HFF-Myc (cell line): ENCODE measurements around the gene SPECC1.
"Not testable (repeated sequence)": the region's sequence is repeated elsewhere in the genome, so short reads cannot be mapped to it uniquely, and the experiment has no call there.

Source experiments
- DNase-seq: peaks from one replicate; pipeline ENCODE4 v3.0.0-alpha.2; 2011; ENCODE audit warnings: low read depth; ENCODE audit errors: extremely low read depth
- H3K4me3 ChIP-seq: replicated peaks from 2 replicates; pipeline ENCODE4 v1.5.1; 2011; ENCODE audit warnings: low read depth, mild to moderate bottlenecking, control low read depth, low read length
- TF ChIP-seq, protein P1 (sequence below): IDR thresholded peaks from 2 replicates; pipeline ENCODE4 v1.5.1; 2012; ENCODE audit warnings: mild to moderate bottlenecking, low read depth, low read length, control low read depth; ENCODE audit errors: missing control alignments

The SPECC1 gene

DNA sequence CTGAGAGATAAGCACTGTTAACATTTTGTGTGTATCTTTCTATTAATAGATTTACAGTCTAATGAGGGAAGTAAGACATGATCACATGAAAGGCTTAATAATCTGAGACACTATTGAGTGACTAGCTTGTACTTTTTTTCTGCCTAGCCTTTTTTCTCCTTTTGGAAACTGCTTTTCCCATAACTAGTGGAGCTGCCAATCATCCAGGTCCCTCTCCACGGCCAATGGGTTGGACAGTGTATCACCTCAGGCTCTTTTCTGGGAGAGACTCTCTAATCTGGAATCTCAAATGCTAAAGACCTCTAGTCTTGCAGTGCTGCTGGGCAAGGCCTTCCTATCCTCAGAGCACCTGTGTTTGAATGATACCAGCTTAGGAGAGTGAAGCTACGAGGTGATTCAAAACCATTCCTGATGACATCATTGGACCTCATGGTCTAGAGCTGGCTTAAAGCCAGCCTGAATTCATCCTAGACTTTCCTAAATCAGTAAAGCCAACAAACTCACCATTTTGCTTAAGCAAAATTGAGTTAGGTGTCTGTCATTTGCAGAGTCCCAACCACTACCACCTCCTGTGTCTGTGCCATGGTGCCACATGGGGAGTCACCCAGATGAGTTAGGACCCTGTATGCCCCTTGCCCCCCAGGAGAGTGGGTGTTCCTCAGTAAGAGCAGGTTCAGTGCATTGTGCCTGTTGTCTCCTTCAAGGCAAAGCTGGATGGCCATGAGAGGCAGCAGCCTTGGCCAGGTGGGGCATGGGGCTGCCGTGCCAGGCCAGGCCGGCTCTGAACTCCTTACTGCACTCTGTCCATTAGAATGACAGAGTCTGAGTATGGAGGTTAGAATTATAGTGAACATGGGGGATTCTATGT lies 62.9 kb downstream of the SPECC1 start:
- TF ChIP-seq, protein P1, sequence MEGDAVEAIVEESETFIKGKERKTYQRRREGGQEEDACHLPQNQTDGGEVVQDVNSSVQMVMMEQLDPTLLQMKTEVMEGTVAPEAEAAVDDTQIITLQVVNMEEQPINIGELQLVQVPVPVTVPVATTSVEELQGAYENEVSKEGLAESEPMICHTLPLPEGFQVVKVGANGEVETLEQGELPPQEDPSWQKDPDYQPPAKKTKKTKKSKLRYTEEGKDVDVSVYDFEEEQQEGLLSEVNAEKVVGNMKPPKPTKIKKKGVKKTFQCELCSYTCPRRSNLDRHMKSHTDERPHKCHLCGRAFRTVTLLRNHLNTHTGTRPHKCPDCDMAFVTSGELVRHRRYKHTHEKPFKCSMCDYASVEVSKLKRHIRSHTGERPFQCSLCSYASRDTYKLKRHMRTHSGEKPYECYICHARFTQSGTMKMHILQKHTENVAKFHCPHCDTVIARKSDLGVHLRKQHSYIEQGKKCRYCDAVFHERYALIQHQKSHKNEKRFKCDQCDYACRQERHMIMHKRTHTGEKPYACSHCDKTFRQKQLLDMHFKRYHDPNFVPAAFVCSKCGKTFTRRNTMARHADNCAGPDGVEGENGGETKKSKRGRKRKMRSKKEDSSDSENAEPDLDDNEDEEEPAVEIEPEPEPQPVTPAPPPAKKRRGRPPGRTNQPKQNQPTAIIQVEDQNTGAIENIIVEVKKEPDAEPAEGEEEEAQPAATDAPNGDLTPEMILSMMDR = no peak
- DNase-seq = no peak
- no peak overlapping the region for H3K4me3 ChIP-seq

DNA sequence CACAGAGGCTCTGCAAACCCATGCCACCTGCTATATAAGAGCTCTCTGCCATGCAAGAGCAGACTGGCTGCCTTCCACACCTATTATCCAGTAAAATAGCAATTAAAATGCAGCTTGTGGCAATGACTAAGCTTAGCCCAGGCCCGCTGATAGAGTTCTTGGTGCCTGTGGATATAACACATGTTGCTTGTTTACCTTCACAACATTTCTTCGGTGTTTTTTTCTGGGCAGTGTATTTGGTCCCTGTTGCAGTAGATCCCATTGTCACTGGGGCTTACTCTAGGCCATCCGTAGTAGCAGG lies 63.5 kb downstream of the SPECC1 start:
- TF ChIP-seq, protein P1 = no peak
- DNase-seq = no peak
- no peak overlapping the region for H3K4me3 ChIP-seq

DNA sequence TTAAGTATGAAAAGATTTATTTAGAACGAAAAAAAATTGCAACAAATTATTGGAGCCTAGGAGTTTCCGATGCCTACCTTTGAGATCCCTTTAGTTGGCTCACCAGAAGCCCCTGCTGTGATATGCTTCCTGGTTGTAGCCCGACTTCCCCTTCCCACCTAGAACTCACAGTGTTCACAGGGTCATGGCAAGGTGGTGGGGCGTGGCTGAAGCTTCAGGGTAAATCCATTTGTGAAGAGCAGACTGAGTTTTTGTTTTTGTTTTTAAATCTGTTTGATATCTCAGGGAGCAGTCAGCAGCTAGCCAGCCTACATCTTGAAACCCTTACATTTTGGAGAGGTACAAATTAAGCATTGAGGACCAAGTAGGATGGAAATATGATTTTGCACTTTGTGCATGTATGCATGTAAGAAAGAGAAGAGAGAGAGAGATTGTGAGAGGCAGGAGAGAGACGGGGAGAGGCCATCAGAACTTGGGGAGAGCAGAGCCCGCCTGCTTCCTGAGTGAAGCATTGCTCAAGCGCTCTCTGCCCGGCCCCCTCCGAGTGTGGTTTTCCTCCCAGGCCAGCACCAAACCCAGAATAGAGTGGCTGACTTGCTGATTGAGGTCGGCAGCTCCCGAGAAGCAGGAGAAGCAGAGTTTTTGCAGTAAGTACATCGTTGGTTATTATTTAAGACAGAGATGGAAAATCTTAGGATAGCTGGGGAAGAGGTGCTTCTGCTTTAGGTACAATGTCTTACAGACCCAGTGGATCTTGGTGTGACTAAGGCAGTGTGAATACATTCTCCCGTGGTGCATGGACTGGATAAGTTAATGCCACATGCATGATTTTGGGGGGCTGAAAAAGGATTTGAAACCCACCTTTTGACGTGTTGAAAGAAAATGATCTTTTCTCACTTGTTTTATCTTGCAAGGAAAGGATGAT lies 64.2 kb downstream of the SPECC1 start:
- H3K4me3 ChIP-seq = no peak overlapping the region
- TF ChIP-seq, protein P1 = no peak
- no peak for DNase-seq

DNA sequence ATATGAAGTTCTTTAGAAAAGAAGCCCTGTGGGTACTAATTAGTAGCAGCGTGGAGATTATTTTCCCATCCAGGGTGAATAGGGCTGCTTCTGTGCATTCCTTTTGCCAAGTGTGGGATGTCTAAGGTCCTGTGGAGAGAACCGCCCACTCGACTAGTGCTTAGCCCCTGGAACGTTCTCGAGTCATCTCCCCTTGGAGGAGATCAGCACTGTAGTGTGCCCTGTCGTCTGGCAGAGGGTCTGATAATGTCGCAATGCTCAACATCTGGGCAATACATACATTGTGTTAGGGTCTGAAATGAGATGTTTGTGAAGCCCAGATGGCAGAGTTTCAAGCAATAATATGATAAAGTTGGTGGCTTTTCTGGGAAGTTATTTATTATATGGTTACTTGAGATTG lies 64.8 kb downstream of the SPECC1 start:
- no peak overlapping the region for H3K4me3 ChIP-seq
- no peak for DNase-seq

DNA sequence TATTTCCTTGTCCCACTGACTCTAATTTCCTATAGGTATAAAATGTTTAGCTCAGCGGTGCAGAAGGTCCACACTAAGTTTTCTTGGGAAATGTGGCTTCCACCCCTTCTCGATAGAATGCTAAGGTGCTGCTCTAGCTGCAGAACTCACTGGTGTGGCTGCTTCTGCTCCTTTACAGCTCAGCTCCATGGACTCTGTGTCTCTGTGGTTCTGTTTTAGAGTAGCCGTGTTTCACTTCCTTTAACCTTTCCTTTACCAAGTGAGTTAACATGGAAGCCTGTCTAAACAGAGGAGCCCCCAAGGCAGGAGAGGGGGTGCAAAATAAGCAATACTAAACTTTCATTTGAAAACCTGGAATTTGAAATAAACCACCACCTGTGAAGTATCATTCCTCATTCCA lies 65.3 kb downstream of the SPECC1 start:
- TF ChIP-seq, protein P1 = no peak
- DNase-seq = no peak
- H3K4me3 ChIP-seq = no peak overlapping the region

More for the DNA sequence above, 64.8 kb downstream of the SPECC1 start:
- TF ChIP-seq, protein P1 = no peak

DNA sequence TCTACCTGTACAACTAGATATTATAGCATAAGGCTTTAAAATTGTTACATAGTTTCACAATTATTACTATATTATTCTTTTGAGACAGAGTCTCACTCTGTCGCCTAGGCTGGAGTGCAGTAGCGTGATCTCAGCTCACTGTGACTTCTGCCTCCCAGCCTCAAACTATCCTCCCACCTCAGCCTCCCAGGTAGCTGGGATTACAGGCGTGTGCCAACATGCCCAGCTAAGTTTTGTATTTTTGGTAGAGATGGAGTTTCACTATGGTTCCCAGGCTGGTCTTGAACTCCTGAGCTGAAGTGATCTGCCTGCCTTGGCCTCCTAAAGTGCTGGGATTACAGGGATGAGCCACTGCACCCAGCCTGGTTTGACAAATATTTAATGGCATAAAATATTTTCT lies 67.0 kb downstream of the SPECC1 start:
- H3K4me3 ChIP-seq, DNase-seq: not testable (repeated sequence)
